H9 (cell line): ENCODE results near the gene SFXN2. TPM values are rescaled to one million over a fixed set of nuclear protein-coding genes. Genes with fewer than 3 reads are reported as not detected.

ENCODE experiments used
- DNase-seq: peaks from one replicate; pipeline ENCODE4 v3.0.0-alpha.2; 2017
- H2AFZ ChIP-seq: one replicate; pipeline ENCODE4 v1.6.1; 2013; ENCODE audit warnings: mild to moderate bottlenecking, low read length, control low read depth, moderate library complexity
- H2AK5ac ChIP-seq: 2 replicates; pipeline ENCODE4 v1.6.1; 2013; ENCODE audit warnings: low read length, control low read depth, mixed read lengths; ENCODE audit not compliant: insufficient read length
- H2BK120ac ChIP-seq: one replicate; pipeline ENCODE4 v1.6.1; 2013; ENCODE audit warnings: low read depth, mild to moderate bottlenecking, low read length, control low read depth, inconsistent platforms; ENCODE audit not compliant: poor library complexity, severe bottlenecking
- H2BK12ac ChIP-seq: 2 replicates; pipeline ENCODE4 v1.6.1; 2013; ENCODE audit warnings: low read length, control low read depth, mixed read lengths, low read depth; ENCODE audit not compliant: insufficient read length
- H2BK15ac ChIP-seq: 2 replicates; pipeline ENCODE4 v1.6.1; 2013; ENCODE audit warnings: low read depth, low read length, control low read depth
- H2BK20ac ChIP-seq: one replicate; pipeline ENCODE4 v1.6.1; 2013; ENCODE audit warnings: low read depth, mild to moderate bottlenecking, low read length, control low read depth, inconsistent platforms; ENCODE audit not compliant: poor library complexity, severe bottlenecking
- H2BK5ac ChIP-seq: 2 replicates; pipeline ENCODE4 v1.6.1; 2013; ENCODE audit warnings: low read length, control low read depth, mixed read lengths; ENCODE audit not compliant: insufficient read length
- H3K14ac ChIP-seq: 2 replicates; pipeline ENCODE4 v1.6.1; 2013; ENCODE audit warnings: low read length, control low read depth; ENCODE audit not compliant: insufficient read depth
- H3K18ac ChIP-seq: 2 replicates; pipeline ENCODE4 v1.6.1; 2013; ENCODE audit warnings: low read depth, mild to moderate bottlenecking, mixed read lengths, low read length, control low read depth; ENCODE audit not compliant: insufficient read length
- H3K23ac ChIP-seq: 2 replicates; pipeline ENCODE4 v1.6.1; 2013; ENCODE audit warnings: low read length, control low read depth, mixed read lengths, low read depth; ENCODE audit not compliant: insufficient read length
- H3K23me2 ChIP-seq: 2 replicates; pipeline ENCODE4 v1.6.1; 2013; ENCODE audit warnings: low read depth, mild to moderate bottlenecking, mixed read lengths, low read length, control low read depth; ENCODE audit not compliant: insufficient read length, poor library complexity, severe bottlenecking
- H3K27ac ChIP-seq: 2 replicates; pipeline ENCODE4 v1.5.1; 2013; ENCODE audit warnings: low read length, control low read depth, mixed read lengths, low read depth; ENCODE audit not compliant: insufficient read length
- H3K27me3 ChIP-seq: 2 replicates; pipeline ENCODE4 v1.6.1; 2013; ENCODE audit warnings: low read length, control low read depth, inconsistent platforms; ENCODE audit not compliant: insufficient read depth
- H3K4ac ChIP-seq: 2 replicates; pipeline ENCODE4 v1.6.1; 2013; ENCODE audit warnings: low read depth, mild to moderate bottlenecking, control low read depth, inconsistent platforms, low read length, moderate library complexity
- H3K4me1 ChIP-seq: 2 replicates; pipeline ENCODE4 v1.6.1; 2013; ENCODE audit warnings: low read length, control low read depth, inconsistent platforms; ENCODE audit not compliant: insufficient read depth
- H3K4me2 ChIP-seq: 2 replicates; pipeline ENCODE4 v1.6.1; 2013; ENCODE audit warnings: low read length, control low read depth, mixed read lengths; ENCODE audit not compliant: insufficient read length, insufficient read depth
- H3K56ac ChIP-seq: 2 replicates; pipeline ENCODE4 v1.6.1; 2013; ENCODE audit warnings: low read depth, mild to moderate bottlenecking, mixed read lengths, low read length, control low read depth; ENCODE audit not compliant: insufficient read length
- H3K79me1 ChIP-seq: 2 replicates; pipeline ENCODE4 v1.6.1; 2013; ENCODE audit warnings: low read depth, mild to moderate bottlenecking, moderate library complexity, low read length, control low read depth, inconsistent platforms; ENCODE audit not compliant: insufficient read depth, poor library complexity, severe bottlenecking
- H3K79me2 ChIP-seq: 2 replicates; pipeline ENCODE4 v1.6.1; 2013; ENCODE audit warnings: low read length, control low read depth, inconsistent platforms; ENCODE audit not compliant: insufficient read depth
- H3K9ac ChIP-seq: 2 replicates; pipeline ENCODE4 v1.6.1; 2013; ENCODE audit warnings: low read length, control low read depth, mixed read lengths; ENCODE audit not compliant: insufficient read length; ENCODE audit errors: extremely low read depth
- H3K9me3 ChIP-seq: one replicate; pipeline ENCODE4 v1.6.1; 2013; ENCODE audit warnings: low read depth, low read length, inconsistent platforms; ENCODE audit not compliant: control insufficient read depth
- H3T11ph ChIP-seq: one replicate; pipeline ENCODE4 v1.6.1; 2013; ENCODE audit warnings: mild to moderate bottlenecking, low read length, control low read depth, inconsistent platforms
- H4K20me1 ChIP-seq: one replicate; pipeline ENCODE4 v1.6.1; 2013; ENCODE audit not compliant: control insufficient read depth, insufficient read length, insufficient read depth
- H4K5ac ChIP-seq: 2 replicates; pipeline ENCODE4 v1.6.1; 2013; ENCODE audit warnings: low read depth, mild to moderate bottlenecking, mixed read lengths, low read length, control low read depth; ENCODE audit not compliant: insufficient read length
- H4K8ac ChIP-seq: replicated peaks from 2 replicates; pipeline ENCODE4 v1.6.1; 2013; ENCODE audit warnings: low read length, control low read depth, mixed read lengths, low read depth; ENCODE audit not compliant: insufficient read length
- H4K91ac ChIP-seq: 2 replicates; pipeline ENCODE4 v1.6.1; 2013; ENCODE audit warnings: low read depth, mild to moderate bottlenecking, moderate library complexity, mixed read lengths, low read length, control low read depth; ENCODE audit not compliant: insufficient read length
- H3K27ac Mint-ChIP-seq, 3 experiments: 2 replicates in 2 of 3; 3 replicates in 1 of 3; pipeline ENCODE4 v1.8.0; 2020 to 2021; ENCODE audit warnings: mixed read lengths in 3 of 3, mild to moderate bottlenecking in 1 of 3, moderate library complexity in 1 of 3
- H3K27me3 Mint-ChIP-seq: 2 replicates; pipeline ENCODE4 v1.8.0; 2021; ENCODE audit warnings: low read depth, mild to moderate bottlenecking, moderate library complexity, mixed read lengths
- H3K36me3 Mint-ChIP-seq, 3 experiments: 2 replicates in 2 of 3; 3 replicates in 1 of 3; pipeline ENCODE4 v1.8.0; 2020 to 2021; ENCODE audit warnings: low read depth in 3 of 3, mixed read lengths in 3 of 3; ENCODE audit not compliant: insufficient read depth in 1 of 3
- H3K4me1 Mint-ChIP-seq, 2 experiments: 2 replicates each; pipeline ENCODE4 v1.8.0; 2020; ENCODE audit warnings: mixed read lengths in 2 of 2
- H3K4me3 Mint-ChIP-seq, 2 experiments: 2 replicates in 1 of 2; 3 replicates in 1 of 2; pipeline ENCODE4 v1.8.0; 2020 to 2021; ENCODE audit warnings: mild to moderate bottlenecking in 2 of 2, mixed read lengths in 2 of 2, moderate library complexity in 1 of 2
- H3K9me3 Mint-ChIP-seq, 2 experiments: 2 replicates in 1 of 2; 3 replicates in 1 of 2; pipeline ENCODE4 v1.8.0; 2020; ENCODE audit warnings: mild to moderate bottlenecking in 2 of 2, mixed read lengths in 2 of 2, moderate library complexity in 1 of 2
- CTCF ChIP-seq: fragments of 200-600 bp; sonication (generic); conservative IDR thresholded peaks from 3 replicates; pipeline ENCODE4 v1.8.0; 2021; ENCODE audit warnings: antibody characterized with exemption, mild to moderate bottlenecking
- WGBS: extraction: QIAGEN DNeasy Blood & Tissue Kit; methylation state at CpG from one replicate; pipeline ENCODE4 v1.1.7; 2013; ENCODE audit warnings: missing lambda C conversion rate, low lambda C conversion rate, mixed read lengths; ENCODE audit not compliant: insufficient read length; ENCODE audit errors: extremely low coverage; 5-methylcytosine and 5-hydroxymethylcytosine counted together
- total RNA-seq: library from RNA; stranded (reverse); gene quantifications from 2 replicates; pipeline ENCODE4 v1.2.1, GENCODE V29; 2021

SFXN2 gene
- total RNA-seq, 1 experiment from 2014 or later: 34.7 TPM

GRCh38 chr10:102669206-102670064 is 45.0 kb upstream of the SFXN2 start:
- Histone ChIP-seq H3K23ac (no peak overlapping the region), H2BK5ac (no peak overlapping the region), H2BK20ac (no peak overlapping the region), H3K9me3 (no peaks in the 10 kb centered on the region), H2BK15ac (no peak overlapping the region), H3T11ph (no peak overlapping the region), H3K9ac (no peak overlapping the region), H3K79me1 (no peaks in the 10 kb centered on the region), H3K27ac (no peak overlapping the region), H3K79me2 (no peaks in the 10 kb centered on the region), H4K5ac (no peak overlapping the region), H3K18ac (no peak overlapping the region), H4K8ac (no peak overlapping the region), H3K4ac (no peak overlapping the region), H3K23me2 (no peaks in the 10 kb centered on the region), H3K4me2 (no peak overlapping the region), H2AFZ (no peak overlapping the region), H3K4me1 (peaks cover 9% of the 10 kb centered on the region), H3K27me3 (no peaks in the 10 kb centered on the region), H2AK5ac (no peak overlapping the region), H2BK12ac (no peak overlapping the region), H2BK120ac (no peak overlapping the region), H3K56ac (no peak overlapping the region), H4K91ac (no peak overlapping the region), H4K20me1 (no peaks in the 10 kb centered on the region), H3K14ac (no peak overlapping the region)
- no peak overlapping the region for H3K27ac Mint-ChIP-seq
- H3K4me3 Mint-ChIP-seq: no peak overlapping the region
- peak; percentile 68 for TF ChIP-seq CTCF
- H3K36me3 Mint-ChIP-seq: no peaks in the 10 kb centered on the region; a peak in 1 of 7 replicates
- H3K9me3 Mint-ChIP-seq: no peaks in the 10 kb centered on the region; a peak in 1 of 5 replicates
- no peaks in the 10 kb centered on the region; the same call in 1 of the 2 replicates for H3K27me3 Mint-ChIP-seq
- WGBS: no CpG with 5 or more reads among the region's 7 CpGs
- peak; percentile 60 for DNase-seq
- H3K4me1 Mint-ChIP-seq: peaks cover 40 to 50% of the 10 kb centered on the region in 2 experiments
